Kidney capillary endothelial cell (primary cell): ENCODE results near the gene INSR.

Source experiments
- DNase-seq: peaks from one replicate; pipeline ENCODE4 v3.0.0-alpha.2; 2018; ENCODE audit warnings: low spot score

The INSR gene

DNA sequence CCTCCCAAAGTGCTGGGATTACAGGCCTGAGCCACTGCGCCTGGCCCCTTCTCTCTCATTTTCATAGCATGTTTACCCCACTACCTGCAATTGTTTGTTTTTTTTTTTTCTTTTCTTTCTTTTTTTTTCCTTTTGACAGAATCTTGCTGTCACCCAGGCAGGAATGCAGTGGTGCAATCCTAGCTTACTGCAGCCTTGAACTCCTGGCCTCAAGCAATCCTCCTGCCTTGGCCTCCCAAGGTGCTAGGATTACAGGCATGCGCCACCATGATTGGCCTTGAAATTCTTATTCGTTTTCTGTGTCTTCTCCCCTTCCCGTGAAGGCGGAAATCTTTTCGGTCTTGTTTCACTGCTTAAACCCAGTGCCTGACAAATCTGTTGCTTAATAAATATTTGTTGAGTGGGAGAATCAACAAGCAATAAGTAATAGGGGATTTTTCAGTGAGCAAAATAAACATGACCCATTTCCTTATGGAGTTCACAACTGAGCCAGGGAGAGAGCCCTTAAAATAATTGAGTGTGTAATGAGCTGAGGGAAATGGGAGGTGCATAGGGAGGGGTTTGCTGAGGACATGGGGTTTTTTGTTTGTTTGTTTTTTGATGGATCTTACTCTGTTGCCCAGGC, 1.8 kb upstream of the INSR start:
- no peak for DNase-seq

DNA sequence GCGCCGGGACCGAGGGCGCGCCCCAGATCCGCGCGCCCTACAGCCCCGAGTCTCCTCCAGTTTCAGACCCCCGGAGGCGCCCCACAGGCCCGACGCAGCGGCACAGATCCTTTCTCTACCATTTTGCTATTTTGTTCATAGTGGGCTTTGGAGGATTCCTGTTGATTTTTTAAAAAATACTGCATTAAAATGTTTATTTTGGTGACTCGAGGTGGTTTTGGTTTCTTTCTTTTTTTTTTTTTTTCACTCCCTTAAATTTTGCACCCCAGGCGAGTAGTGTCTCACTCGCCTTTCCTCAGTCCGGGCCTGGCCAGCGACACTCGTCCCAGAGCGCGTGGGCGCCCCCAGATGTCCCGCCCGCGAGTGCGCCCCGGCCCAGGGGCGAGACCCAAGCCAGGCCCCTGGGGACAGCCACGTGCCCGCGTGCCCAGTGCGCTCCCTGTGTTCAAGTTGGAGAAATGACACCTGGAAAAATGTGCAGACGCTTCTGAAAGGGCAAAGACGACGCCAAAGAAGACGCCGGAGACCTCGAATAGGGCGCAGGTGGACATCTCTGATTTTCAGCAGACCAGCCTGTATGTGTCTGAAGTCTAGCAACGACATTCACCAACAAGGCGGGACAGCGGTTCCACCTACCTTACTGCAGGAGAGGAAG, 471 bp upstream of the INSR start:
- peak; percentile 15 for DNase-seq

GRCh38 chr19:7292950-7293761, 1.1 kb downstream of the INSR start:
- DNase-seq: no peak

GRCh38 chr19:7292352-7292949, 1.8 kb downstream of the INSR start:
- DNase-seq: no peak

- DNase-seq: no peak
Observed at GRCh38 chr19:7288977-7289376, 5.2 kb downstream of the INSR start.

- DNase-seq: no peak
Observed at GRCh38 chr19:7288131-7288530, 6.1 kb downstream of the INSR start.

DNA sequence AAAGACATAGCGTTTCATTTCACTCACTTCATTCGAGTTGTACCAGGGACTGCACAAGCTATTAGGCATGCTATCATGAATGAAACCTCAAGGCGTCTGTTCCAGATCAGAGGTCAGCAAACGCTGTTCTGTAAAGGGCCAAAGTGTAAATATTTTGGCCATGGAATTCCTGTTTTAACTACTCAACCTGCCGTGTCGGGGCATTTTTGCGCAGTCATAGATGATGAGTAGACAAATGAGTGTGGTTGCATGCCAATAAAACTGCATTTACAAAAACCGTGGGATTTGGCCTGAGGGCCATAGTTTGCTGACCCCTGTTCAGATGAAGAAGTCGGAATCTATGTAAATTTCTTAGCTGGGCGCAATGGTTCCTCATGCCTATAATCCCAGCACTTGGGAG, 6.5 kb downstream of the INSR start:
- DNase-seq: no peak

GRCh38 chr19:7280940-7281666, 13.1 kb downstream of the INSR start:
- no peak for DNase-seq

DNA sequence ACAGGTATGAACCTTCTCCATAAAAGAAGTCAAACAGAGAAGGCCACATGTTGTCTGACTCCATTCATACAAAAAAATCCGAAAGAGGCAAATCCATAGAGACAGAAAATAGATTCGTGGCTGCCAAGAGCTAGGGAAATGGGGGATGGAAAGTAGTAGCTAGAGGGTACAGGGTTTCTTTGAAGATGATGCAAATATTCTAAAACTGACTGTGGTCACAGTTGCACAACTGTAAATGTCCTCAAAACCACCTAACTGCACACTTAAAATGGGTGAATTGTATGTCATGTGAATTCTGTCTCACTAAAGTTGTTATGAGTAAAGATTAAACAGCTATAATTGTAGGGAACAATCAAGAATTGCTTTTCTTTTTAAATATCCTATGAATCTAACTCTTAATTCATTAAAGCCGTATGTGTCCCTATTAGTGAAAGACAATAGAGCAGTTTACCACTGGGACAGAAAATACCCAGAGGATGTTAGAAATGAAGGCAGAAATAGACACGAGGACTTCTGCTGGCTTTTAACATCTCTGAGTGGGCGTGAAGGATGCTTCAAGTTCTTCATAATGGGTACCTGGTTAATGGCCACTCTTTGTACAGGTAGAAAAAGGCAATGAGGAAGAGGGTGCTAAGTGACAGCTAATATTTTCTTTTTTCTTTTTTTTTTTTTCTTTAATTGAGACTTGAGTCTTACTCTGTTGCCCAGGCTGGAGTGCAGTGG, 21.2 kb downstream of the INSR start:
- DNase-seq: no peak

GRCh38 chr19:7268705-7269098, 25.5 kb downstream of the INSR start:
- DNase-seq: no peak

DNA sequence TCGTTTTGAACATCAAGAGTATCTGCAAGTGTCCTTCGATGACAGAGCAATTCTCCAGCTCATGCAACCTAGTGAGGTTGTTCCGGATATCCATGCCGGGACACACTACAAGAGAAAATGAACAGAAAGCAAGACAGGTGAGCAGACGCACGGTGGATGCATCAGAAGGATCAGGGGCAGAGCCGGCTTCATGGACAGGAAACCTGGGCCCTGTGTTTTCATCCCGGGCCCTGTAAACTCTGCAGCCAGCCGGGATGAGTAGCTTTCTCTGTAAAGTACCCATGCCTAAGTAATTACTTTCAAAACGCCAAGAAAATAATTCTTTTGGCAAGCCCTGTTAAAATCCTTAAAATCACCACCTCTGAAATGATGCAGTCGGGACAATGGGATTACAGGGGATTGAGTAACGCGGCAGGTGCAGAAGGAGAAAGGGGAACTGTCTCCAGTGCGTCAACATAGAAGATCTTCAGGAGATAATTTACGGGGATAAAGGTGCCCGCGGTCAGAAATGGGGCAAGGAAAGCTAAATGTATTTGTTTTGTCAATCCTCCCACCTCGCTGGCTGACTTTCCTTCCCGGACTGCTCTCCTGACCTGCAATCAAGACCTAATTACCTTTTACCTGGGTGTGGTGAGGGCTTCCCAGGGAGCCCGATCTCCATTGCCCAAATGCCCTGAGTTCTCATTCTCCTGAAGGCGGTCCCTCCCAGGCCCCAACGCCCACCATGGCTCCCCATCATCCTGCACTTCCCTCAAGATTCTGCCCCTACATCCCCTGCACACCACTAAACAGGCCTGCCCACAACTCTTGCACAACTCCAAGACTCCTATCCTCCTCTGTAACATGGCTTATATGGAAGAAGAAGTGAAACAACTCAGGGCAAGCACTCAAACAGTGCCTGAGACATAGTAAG, 26.2 kb downstream of the INSR start:
- no peak for DNase-seq

- no peak for DNase-seq
Observed at GRCh38 chr19:7266832-7267231, 27.4 kb downstream of the INSR start.

DNA sequence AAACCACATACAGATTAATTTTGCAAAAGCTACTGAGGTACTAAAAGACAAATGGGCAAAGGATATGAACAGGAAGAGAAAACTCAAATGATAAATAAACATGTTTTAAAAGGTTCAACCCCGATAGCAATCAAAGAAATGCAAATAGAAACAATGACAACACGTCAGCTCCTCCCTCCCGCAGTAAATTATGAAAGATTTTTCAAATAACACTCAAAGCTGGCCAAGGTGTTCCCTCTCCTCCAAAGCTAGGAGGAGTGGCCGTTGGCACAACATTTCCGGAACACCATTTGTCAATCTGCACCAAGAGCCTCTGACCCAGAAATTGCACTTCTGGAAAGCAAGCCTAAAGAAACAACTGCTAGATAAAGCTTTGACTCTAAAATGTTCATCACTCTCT, 28.3 kb downstream of the INSR start:
- no peak for DNase-seq

DNA sequence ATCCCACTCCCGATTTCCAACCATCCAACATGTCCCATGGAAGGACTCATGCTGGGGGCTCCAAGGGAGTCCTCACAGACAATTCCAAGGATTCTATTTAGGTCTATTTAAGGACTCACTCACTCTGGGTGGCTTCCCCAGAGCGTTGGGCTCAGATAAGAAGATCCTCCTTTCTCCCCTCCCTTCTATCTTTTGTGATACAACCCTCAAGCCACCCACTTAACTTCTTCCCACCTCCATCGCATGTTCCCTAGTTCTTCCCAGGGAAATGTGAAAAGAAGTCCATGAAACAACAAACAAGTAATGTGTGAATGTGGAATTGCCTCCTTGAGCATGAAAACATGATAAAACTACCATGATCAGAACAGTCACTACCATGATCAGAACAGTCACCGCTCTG, 29.4 kb downstream of the INSR start:
- DNase-seq: no peak

GRCh38 chr19:7263521-7263920, 30.7 kb downstream of the INSR start:
- no peak for DNase-seq

- DNase-seq: no peak
Observed at GRCh38 chr19:7263066-7263465, 31.1 kb downstream of the INSR start.

GRCh38 chr19:7262470-7262869, 31.7 kb downstream of the INSR start:
- no peak for DNase-seq

DNA sequence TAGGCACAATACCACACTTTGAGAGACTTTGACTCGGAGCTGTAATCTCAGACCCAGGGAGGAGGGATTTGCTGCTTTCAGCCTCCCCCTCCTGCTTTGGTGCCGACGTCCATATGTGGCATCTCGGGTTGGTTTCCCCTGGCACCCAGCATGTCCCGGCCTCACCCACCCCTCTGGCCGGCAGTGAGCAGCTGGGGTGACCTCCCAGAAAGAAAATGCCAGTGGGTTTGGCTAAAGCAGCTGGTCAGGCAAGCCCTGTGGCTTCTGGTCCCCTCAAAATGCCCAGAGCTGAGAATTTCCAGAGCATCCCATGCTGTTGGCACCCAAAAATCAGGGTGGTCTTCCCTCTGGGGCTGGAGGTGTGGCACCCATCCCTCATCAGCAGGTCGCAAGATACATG, 34.1 kb downstream of the INSR start:
- no peak for DNase-seq

DNA sequence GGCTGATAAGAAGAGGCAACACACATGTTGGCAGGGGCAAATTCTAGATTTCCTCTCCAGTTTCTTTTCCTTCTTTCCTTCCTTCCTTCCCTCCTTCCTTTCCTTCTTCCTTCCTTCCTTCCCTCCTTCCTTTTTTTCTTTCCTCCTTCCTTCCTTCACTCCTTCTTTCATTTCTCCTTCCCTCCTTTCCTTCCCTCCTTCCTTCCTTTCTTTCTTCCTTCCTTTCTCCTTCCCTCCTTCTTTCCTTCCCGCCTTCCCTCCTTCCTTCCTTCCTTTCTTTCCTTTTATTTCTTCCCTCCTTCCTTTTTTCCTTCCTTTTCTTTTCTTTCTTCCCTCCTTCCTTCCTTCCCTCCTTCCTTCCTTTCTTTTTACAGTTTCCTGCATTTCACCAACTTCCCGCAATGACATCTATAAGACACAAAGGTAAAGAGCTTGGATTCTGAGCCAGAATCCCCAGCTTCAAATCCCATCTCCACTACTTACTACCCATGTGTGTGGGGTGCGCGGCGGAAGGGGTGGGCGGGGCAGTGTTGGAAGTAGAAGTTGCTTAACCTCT, 35.3 kb downstream of the INSR start:
- no peak for DNase-seq
